ENCODE results near the gene PFKL.
"Not testable (repeated sequence)": the region's sequence is repeated elsewhere in the genome, so short reads cannot be mapped to it uniquely, and the experiment has no call there.

Gene PFKL

DNA sequence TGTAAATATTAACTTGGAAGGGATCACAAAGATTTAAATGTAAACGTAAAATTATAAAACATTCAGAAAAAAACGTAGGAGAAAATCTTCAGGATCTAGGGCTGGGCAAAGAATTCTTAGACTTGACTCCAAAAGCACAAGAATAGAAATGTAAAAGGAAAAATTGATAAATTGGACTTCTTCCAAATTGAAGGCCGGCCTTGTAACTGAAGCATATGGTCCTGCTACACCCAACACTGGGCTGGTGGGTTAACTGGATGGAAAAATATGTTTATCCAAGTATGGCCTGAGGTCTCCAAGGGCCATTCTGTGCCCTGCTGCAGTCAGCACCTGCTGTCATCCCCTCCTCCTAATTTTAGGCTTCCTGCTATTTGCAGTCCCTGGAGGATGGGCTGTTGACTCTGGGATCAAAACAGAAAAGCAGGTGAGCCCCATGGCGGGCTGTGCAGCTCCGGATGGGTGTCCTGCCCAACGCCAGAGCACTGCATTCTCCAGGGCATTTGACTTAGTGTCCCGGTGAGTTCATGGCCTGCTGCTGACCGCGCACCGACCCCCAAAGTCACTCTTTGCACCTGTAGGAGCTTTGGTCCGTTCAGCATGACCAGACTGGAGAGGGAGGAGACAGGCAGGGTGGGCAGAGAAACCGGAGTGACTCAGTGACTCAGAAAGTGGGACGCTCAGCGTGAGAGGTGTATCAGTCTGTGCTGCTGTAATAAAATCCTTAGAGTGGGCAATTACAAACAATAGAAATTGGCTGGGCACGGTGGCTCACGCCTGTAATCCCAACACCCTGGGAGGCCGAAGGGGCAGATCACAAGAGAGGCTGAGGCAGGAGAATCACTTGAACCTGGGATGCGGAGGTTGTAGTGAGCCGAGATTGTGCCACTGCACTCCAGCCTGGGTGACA lies 20.2 kb upstream of the PFKL start:
- DNase-seq (ENCODE audit: low read depth in 2 of 2), result no peak

DNA sequence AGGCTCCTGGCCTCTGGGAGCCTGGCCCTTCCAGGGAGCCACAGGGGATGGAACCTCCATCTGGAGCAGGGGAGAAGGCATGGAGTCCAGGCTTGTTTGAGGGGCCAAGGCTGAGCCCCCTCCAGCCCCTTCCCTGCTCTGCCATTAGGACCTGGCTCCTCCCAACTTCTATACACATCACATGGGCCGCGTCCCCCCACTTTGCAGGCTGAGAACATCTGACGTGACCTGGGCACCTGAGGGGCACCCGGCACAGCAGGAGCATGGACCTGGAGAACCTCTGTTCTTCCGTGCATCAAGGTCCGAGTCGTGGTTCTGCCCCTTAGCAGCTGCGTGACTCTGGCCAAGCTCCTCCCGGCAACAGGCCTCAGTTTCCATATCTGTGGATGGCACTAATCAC lies 18.1 kb upstream of the PFKL start:
- DNase-seq (ENCODE audit: low read depth in 2 of 2), result no peak

DNA sequence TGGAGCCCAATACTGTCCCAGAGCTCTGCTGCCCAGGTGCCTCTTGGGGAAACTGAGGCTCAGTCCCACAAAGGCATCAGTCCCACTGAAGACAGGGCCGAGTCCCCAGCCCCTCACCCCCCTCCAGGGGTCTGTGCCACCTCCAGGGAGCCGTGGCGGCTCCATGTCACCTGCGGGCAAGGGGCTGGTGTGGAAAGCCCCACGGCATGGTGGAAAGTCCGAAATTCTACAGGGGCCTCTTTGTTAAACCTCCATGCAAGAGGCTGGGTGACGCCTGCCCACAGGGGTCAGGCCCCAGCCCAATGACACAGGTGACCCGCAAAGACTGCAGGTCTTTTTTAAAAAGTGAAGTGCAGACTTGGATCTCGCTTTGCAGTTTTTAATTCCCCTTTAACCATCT lies 17.5 kb upstream of the PFKL start:
- DNase-seq (ENCODE audit: low read depth in 2 of 2), result no peak

DNA sequence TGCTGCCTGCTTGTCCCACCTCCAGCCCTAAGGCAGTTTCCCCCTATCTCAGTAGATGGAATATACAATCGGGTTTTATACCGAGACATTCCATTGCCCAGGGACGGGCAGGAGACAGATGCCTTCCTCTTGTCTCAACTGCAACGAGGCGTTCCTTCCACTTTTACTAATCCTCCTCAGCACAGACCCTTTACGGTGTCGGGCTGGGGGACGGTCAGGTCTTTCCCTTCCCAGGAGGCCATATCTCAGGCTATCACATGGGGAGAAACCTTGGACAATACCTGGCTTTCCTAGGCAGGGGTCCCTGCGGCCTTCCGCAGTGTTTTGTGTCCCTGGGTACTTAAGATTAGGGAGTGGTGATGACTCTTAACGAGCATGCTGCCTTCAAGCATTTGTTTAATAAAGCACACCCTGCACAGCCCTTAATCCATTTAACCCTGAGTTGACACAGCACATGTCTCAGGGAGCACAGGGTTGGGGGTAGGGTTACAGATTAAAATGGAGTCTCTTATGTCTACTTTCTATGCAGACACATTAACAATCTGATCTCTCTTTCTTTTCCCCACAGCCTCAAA lies 16.6 kb upstream of the PFKL start:
- DNase-seq (ENCODE audit: low read depth in 2 of 2), result not testable (repeated sequence)

DNA sequence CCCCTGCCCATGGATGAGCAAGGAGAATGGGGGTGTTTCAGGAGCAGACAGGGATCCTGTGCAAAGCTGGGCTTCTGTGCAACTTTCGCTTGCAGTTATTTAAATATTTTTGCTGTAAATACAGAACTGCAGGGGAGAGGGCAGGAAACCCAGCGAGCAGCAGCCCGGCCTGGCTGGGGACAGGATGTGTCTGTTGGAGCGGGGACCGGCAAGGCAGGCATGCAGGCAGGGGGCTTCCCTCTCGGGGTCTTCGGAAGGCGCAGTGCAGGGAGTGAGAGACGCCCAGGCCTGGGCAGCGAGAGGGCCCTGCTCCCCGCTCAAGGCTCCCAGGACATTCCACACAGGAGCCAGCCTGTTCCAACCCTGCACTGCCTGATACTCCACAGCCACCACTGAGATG lies 15.9 kb upstream of the PFKL start:
- no peak for DNase-seq (ENCODE audit: low read depth in 2 of 2)

DNA sequence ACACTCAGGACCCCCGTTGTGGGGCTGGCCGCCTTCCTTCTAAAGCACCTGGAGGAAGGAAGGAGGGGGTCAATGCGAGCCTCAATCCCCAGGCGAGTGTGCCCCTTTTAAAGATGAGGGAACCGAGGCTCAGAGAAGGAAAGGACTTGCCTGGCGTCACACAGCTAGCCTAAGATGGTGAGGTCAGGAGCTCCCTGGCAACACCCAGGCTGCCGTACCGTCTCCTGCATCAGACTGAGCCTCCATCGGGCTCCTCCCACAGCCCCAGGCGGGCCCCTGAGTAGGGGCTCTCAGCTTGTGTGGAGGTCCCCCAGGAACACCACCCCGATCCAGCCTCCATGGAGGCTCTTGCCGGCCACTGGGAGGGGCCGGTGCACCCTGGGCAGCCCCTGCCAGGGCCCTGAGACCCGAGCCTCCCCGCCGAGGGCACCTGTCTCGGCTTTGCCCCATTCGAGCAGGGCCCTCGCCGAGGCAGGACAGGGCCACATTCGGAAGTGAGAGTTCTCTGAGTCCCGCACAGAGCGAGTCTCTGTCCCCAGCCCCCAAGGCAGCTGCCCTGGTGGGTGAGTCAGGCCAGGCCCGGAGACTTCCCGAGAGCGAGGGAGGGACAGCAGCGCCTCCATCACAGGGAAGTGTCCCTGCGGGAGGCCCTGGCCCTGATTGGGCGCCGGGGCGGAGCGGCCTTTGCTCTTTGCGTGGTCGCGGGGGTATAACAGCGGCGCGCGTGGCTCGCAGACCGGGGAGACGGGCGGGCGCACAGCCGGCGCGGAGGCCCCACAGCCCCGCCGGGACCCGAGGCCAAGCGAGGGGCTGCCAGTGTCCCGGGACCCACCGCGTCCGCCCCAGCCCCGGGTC lies 14.5 kb upstream of the PFKL start, which contains the start of gene AIRE:
Gene AIRE, plus strand, starts transcription at position 739 of the 855 bp plus-strand sequence. CDS start 131 bp downstream, outside the sequence.
- no peak for DNase-seq (ENCODE audit: low read depth in 2 of 2)

DNA sequence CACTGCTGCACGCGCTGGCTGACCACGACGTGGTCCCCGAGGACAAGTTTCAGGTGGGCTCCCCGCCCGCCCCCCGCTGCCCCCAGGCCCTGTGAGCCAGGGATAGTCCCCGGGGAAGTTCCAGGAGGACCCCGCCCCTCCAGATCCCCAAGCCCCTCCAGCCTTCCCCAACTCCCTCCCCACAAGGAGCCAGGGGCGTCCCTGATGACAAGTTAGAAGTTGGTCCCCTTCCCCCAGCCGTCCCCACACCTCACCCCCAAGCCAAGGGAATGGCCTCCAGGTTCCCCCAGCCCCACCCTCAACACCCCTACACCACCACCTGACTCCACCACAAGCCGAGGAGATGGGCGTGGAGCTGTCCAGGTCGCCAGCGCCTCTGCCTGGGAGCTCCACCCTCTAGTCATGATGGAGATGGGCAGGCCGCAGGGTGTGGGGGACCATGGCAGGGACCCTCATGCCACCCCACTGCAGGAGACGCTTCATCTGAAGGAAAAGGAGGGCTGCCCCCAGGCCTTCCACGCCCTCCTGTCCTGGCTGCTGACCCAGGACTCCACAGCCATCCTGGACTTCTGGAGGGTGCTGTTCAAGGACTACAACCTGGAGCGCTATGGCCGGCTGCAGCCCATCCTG lies 13.7 kb upstream of the PFKL start:
- no peak for DNase-seq (ENCODE audit: low read depth in 2 of 2)

DNA sequence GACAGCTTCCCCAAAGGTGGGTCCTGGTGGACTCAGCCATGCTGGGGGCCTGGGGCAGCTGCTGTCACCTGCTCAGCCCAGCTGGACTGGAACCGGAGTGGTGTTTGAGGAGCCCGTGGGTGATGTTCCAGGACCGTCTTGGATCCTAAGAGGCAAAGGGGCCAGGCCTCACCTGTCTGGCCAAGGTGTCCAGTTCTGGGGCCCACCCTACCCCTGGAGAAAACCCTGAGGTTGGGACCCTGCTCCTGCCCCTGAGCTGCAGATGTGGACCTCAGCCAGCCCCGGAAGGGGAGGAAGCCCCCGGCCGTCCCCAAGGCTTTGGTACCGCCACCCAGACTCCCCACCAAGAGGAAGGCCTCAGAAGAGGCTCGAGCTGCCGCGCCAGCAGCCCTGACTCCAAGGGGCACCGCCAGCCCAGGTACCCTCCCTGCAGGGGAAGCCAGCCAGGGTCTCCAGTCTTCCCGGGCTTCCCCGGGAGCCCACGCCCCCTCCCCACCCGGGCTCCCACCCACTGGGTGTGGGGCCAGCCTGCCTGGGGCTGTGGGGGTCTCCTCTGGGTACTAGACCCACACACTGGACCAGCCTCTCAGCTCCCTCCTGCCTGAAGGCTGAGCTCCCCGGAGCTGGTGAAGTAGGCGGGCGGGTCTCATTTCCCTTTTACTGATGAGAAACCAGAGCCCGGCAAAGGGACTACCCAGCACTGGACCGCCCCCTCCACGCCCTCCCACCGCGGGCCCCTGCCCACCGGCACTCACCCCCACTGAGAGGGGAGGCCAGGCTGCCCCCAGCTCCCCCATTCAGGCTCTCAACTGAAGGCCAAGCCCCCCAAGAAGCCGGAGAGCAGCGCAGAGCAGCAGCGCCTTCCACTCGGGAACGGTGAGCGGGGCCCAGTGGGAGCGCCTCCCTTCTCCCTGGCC lies 12.9 kb upstream of the PFKL start:
- DNase-seq (ENCODE audit: low read depth in 2 of 2), result no peak

DNA sequence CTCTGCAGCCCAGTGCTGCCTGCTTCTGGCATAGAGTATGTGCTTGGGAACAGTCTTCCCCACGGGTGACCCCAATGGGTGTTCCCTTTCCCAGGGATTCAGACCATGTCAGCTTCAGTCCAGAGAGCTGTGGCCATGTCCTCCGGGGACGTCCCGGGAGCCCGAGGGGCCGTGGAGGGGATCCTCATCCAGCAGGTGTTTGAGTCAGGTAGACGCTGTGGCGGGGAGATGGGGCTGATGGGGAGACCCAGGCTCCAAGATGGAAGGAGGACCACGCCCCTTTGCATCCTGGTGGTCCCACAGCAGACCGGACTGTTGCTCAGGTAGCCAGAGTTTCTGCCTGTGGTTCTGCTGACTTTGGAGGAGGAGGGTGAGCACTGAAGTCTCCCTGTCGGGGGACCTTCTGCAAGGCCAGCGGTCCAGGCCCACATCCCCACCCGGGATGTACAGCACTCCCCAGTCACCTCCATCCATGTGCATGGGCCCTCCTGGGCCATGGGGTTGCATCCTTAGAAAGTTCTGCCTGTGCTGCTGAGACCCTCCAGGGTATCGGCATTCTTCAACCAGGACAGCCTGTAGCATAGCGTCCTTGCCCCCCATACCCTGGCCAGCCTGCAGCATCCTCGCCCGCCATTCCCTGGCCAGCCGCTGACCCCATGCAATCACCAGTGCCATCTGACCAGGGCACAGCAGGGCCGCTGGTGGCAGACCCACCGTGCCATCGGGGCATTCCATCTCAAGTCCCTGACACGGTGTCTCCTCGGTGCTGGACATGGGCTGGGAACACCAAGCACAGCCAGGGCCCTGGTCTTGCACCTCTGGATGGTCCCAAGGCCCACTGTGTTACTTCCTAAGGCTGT lies 11.4 kb upstream of the PFKL start:
- DNase-seq (ENCODE audit: low read depth in 2 of 2), result no peak

DNA sequence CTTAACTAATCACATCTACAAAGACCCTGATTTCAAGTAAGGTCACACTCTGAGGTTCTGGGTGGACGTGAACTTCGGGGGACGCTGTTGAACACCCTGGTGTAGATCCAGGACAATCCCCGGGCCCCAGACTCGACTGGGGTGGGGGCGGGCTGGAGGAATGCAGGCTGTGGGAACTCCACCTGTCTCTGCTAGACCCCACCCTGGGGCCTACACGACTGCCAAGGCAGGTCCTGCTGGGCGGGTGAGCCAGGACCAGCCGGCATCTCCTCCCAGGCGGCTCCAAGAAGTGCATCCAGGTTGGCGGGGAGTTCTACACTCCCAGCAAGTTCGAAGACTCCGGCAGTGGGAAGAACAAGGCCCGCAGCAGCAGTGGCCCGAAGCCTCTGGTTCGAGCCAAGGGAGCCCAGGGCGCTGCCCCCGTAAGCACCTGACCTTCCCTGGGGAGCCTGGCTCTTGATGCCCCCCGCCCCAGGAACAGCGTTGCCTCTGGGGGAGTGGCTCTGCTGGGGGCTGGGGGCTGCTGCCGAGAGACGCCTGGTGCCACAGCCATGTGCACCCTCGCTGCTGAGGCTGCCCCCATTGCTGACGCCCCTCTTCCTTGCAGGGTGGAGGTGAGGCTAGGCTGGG lies 10.4 kb upstream of the PFKL start:
- DNase-seq (ENCODE audit: low read depth in 2 of 2), result no peak

DNA sequence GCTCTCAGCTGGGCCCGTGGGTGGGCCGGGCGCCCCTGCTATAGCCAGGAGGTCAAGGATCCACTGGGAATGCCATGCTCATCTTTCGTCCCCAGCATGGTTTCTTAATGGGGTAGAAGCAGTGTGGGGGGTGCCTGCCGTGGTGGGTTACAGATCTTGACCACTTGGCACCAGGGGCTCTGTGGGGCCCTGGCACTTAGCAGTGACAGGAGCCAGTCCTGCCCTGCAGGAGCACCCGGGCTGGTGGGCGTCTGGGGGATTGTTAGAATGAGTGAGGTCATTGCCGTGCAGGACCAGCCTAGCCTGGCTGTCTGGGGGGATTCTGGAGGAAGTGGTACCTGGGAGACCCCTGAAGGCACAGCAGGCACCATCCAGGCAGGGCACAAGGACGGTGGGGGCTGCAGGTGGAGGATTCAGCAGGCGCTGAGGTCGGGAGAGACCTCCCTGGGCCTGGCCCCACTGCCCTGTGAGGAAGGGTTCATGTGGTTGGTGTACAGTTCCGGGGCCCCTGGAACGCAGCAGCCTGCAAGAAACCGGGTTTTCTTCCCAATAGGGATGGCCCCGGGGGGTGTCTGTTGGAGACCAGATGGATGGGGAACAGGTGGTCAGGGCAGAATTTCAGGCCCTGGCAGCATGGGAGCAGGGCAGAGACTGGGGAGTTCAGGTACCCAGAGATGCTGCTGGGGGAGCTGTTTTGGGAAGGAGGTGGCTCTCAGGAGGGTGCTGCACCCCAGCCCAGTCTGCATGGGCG lies 9.4 kb upstream of the PFKL start:
- DNase-seq (ENCODE audit: low read depth in 2 of 2), result no peak

DNA sequence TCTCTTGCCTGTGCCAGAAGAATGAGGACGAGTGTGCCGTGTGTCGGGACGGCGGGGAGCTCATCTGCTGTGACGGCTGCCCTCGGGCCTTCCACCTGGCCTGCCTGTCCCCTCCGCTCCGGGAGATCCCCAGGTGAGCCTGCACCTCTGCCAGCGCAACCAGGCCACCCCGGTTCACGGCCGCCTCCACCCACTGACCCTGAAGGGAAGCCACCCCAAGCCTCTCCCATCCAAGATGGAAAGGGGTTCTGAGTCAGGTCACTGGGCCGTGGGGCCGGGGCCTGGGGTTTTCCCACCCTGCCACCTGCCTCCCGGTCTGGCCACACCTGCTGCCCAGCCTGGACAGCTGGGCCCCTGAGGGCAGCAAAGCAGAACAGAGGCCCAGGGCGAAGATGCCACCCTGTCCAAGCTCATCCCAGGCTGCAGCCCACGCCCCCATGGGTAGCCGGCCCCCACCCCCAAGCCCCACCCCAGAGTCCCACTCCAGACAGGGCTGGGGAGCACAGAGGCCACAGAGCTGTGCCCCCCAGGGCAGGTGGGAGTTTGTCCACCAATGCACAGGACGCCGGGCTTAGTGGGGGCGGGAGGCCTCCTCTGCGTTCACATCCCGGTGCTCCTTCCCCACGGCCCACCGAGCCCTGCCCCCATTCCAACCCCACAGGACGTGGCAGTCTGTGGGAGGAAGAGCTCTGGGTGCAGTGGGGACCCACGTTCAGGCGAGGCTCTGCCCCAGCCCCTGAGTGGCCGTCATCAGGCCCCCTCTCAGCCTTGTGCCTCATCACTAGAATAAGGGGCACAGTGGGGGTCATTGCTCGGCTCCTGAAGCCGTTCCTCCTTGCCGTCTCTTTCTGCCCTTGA lies 8.5 kb upstream of the PFKL start:
- no peak for DNase-seq (ENCODE audit: low read depth in 2 of 2)

DNA sequence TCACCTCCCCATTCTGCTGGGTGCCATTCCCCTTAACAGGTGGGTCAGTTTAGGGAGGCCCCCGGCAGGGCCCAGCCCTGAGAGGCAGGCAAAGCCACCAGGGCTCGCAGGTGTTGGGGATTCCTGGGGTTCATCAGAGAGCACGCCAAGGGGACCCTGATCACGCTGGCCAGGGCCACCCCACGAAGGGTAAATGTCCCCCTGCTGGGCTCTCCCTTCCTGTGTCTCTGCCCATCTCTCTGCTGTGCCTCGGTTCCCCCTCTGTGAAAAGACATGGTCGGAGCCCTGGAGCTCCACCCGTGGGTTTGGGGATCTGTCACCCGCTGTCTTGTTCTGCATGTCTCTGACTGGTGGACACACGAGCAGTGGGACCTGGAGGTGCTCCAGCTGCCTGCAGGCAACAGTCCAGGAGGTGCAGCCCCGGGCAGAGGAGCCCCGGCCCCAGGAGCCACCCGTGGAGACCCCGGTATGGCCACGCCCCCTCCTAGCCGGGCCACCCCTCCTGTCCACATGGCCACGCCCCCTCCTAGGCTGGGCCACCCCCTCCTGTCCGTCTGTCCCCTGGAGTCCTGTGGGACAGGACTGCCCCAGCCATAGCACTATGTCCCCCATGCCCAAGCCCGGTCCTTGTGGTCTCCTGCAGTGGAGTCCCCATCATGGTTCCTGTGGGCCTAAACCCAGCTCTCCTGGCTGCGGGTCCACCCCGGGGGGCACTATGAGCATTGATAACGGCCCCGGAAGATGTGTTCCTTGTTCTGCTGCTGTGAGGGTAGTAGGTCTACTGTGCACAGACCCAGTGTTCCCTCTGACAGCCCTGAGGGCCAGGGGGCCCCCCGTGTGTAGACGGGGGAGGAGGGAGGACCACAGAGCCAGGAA lies 7.7 kb upstream of the PFKL start:
- DNase-seq (ENCODE audit: low read depth in 2 of 2), result no peak

DNA sequence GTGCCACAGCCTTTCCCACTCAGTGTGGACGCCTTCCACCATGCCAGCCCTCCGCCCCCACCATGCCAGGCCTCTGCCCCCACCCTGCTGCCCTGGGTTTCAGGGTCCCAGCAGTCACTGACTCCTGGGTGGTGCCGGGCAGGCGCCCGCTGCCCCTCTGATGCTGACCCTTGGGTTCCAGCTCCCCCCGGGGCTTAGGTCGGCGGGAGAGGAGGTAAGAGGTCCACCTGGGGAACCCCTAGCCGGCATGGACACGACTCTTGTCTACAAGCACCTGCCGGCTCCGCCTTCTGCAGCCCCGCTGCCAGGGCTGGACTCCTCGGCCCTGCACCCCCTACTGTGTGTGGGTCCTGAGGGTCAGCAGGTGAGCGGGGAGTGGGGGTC lies 7.0 kb upstream of the PFKL start:
- no peak for DNase-seq (ENCODE audit: low read depth in 2 of 2)

DNA sequence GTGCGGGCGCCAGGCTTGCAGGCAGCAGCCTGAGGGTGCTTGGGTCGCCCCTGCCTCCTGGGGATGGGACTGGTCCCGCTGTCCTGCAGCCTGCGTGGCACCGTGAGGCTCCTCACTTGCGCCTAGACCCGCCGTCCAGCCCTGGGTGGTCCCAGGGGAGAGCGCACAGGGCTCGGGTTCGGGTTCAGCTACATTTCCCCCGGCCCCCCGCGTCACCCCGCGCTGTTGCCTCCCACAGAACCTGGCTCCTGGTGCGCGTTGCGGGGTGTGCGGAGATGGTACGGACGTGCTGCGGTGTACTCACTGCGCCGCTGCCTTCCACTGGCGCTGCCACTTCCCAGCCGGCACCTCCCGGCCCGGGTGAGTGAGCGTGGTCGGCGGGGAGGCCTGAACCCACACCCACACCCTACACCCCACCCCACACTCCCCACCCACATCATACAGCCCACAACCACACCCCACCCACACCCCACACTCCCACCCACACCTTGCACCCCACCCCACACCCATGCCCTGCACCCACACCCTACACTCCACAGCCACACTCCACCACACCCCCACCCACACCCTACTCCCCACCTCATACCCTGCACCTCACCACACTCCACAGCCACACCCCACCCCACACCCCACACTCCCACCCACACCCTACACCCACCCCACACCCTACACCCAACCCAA lies 6.2 kb upstream of the PFKL start:
- peak in 1 of 2 donors; percentile 33 for DNase-seq (ENCODE audit: low read depth in 2 of 2)
